IMR-90 (cell line): ENCODE results near the gene POLR2E.

Experiments
- BHLHE40 ChIP-seq: fragments of 150-350 bp; IDR thresholded peaks from 2 replicates; pipeline ENCODE4 v1.6.1; 2016; ENCODE audit warnings: mild to moderate bottlenecking, low read depth, low read length
- CEBPB ChIP-seq: IDR thresholded peaks from 2 replicates; pipeline ENCODE4 v1.6.1; 2012; ENCODE audit warnings: low read depth, low read length, improper control_type of control experiment
- ELK1 ChIP-seq: fragments of 150-350 bp; IDR thresholded peaks from 2 replicates; pipeline ENCODE4 v1.6.1; 2016; ENCODE audit warnings: low read depth, mild to moderate bottlenecking, low read length, moderate library complexity, borderline replicate concordance
- MAZ ChIP-seq: IDR thresholded peaks from 2 replicates; pipeline ENCODE4 v1.6.1; 2012; ENCODE audit warnings: low read depth, mild to moderate bottlenecking, low read length, improper control_type of control experiment, moderate library complexity, borderline replicate concordance
- MXI1 ChIP-seq: IDR thresholded peaks from 2 replicates; pipeline ENCODE4 v1.6.1; 2012; ENCODE audit warnings: low read depth, mild to moderate bottlenecking, low read length, moderate library complexity, borderline replicate concordance
- NFE2L2 ChIP-seq: fragments of 150-350 bp; IDR thresholded peaks from 2 replicates; pipeline ENCODE4 v1.6.1; 2016; ENCODE audit warnings: low read depth, mild to moderate bottlenecking, low read length
- POLR2A ChIP-seq: IDR thresholded peaks from 2 replicates; pipeline ENCODE4 v1.6.1; 2012; ENCODE audit warnings: mild to moderate bottlenecking, low read depth, low read length
- RAD21 ChIP-seq: IDR thresholded peaks from 2 replicates; pipeline ENCODE4 v1.6.1; 2012; ENCODE audit warnings: low read length, improper control_type of control experiment
- RFX5 ChIP-seq: IDR thresholded peaks from 2 replicates; pipeline ENCODE4 v1.8.0; 2012; ENCODE audit warnings: low read depth, mild to moderate bottlenecking, low read length, moderate library complexity
- SMC3 ChIP-seq: fragments of 150-350 bp; IDR thresholded peaks from 2 replicates; pipeline ENCODE4 v1.6.1; 2016; ENCODE audit warnings: low read depth, mild to moderate bottlenecking, antibody characterized with exemption, low read length, moderate library complexity
- TF ChIP-seq, protein P1 (sequence below): fragments of 150-350 bp; IDR thresholded peaks from 2 replicates; pipeline ENCODE4 v1.6.1; 2017; ENCODE audit warnings: mild to moderate bottlenecking, antibody characterized with exemption, low read length, low read depth
- TF ChIP-seq, protein P2 (sequence below): conservative IDR thresholded peaks from 2 replicates; pipeline ENCODE4 v1.5.1; 2012; ENCODE audit warnings: mild to moderate bottlenecking, low read depth, low read length, improper control_type of control experiment

DNA sequence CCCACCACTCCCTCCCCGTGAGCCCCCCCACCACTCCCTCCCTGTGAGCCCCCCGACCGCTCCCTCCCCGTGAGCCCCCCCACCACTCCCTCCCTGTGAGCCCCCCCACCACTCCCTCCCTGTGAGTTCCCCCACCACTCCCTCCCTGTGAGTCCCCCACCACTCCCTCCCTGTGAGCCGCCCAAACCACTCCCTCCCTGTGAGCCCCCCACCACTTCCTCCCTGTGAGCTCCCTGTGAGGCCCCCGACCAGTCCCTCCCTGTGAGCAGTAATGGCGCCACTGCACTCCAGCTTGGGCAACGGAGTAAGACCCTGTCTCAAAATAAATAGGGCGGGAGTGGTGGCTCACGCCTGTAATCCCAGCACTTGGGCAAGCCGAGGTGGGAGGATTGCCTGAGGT lies 45.4 kb downstream of the POLR2E start:
- TF ChIP-seq, protein P1, sequence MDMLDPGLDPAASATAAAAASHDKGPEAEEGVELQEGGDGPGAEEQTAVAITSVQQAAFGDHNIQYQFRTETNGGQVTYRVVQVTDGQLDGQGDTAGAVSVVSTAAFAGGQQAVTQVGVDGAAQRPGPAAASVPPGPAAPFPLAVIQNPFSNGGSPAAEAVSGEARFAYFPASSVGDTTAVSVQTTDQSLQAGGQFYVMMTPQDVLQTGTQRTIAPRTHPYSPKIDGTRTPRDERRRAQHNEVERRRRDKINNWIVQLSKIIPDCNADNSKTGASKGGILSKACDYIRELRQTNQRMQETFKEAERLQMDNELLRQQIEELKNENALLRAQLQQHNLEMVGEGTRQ = no peak
- TF ChIP-seq, protein P2, sequence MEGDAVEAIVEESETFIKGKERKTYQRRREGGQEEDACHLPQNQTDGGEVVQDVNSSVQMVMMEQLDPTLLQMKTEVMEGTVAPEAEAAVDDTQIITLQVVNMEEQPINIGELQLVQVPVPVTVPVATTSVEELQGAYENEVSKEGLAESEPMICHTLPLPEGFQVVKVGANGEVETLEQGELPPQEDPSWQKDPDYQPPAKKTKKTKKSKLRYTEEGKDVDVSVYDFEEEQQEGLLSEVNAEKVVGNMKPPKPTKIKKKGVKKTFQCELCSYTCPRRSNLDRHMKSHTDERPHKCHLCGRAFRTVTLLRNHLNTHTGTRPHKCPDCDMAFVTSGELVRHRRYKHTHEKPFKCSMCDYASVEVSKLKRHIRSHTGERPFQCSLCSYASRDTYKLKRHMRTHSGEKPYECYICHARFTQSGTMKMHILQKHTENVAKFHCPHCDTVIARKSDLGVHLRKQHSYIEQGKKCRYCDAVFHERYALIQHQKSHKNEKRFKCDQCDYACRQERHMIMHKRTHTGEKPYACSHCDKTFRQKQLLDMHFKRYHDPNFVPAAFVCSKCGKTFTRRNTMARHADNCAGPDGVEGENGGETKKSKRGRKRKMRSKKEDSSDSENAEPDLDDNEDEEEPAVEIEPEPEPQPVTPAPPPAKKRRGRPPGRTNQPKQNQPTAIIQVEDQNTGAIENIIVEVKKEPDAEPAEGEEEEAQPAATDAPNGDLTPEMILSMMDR = no peak
- TF ChIP-seq MXI1 = no peak
- TF ChIP-seq CEBPB = no peak
- no peak for TF ChIP-seq SMC3
- no peak for TF ChIP-seq BHLHE40
- no peak for TF ChIP-seq POLR2A
- TF ChIP-seq MAZ = no peak
- no peak for TF ChIP-seq NFE2L2
- no peak for TF ChIP-seq ELK1
- no peak for TF ChIP-seq RAD21
- no peak for TF ChIP-seq RFX5
